OCI-LY1 (cell line): ENCODE results near the gene CUX1.

ENCODE experiments used
- EZH2 ChIP-seq: fragments of 200-600 bp; sonication (generic), shearing (Covaris generic); IDR thresholded peaks from 2 replicates; pipeline ENCODE4 v1.8.0; 2017; ENCODE audit warnings: borderline replicate concordance, mixed run types, mild to moderate bottlenecking, antibody characterized with exemption, low read length, moderate library complexity, mixed read lengths
- TF ChIP-seq, protein P1 (sequence below): fragments of 200-600 bp; sonication (generic), shearing (Covaris generic); IDR thresholded peaks from 2 replicates; pipeline ENCODE4 v1.5.1; 2017; ENCODE audit warnings: mild to moderate bottlenecking, antibody characterized with exemption, low read length, moderate library complexity, mixed read lengths

DNA sequence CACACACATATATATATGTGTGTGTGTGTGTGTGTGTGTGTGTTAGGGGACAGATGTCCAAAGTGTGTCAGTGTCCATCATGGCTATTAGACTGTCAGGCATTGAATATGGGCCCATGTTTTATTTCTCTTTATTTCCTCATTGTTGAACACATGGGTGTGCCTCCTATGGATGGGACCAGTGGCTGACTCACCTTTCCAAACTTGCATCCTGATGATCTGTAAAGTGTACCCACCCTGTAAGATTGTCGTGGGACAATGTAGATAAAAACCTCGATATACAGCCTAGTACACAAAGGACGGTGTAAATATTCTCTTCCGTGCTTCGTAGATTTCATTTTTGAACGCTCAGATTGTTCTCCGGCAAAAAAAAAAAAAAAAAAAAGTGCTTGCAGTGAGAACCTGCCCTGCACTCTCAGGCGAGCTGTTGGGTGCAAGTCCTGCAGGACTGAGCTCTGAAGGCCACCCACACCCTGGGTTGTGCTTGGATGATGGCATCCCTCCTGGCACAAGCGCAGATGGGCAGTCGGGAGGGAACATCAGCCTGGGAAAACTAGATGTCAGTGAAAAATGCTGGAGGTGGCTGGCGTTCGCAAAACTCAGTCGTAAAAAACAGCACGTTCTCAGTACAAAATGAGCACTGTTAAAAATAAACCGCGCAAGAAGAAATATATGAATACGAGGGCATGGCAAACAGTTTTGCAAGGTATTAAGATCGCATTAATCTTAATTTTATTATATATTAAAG lies 166.9 kb downstream of the CUX1 start:
- TF ChIP-seq, protein P1, sequence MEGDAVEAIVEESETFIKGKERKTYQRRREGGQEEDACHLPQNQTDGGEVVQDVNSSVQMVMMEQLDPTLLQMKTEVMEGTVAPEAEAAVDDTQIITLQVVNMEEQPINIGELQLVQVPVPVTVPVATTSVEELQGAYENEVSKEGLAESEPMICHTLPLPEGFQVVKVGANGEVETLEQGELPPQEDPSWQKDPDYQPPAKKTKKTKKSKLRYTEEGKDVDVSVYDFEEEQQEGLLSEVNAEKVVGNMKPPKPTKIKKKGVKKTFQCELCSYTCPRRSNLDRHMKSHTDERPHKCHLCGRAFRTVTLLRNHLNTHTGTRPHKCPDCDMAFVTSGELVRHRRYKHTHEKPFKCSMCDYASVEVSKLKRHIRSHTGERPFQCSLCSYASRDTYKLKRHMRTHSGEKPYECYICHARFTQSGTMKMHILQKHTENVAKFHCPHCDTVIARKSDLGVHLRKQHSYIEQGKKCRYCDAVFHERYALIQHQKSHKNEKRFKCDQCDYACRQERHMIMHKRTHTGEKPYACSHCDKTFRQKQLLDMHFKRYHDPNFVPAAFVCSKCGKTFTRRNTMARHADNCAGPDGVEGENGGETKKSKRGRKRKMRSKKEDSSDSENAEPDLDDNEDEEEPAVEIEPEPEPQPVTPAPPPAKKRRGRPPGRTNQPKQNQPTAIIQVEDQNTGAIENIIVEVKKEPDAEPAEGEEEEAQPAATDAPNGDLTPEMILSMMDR: no peak
- TF ChIP-seq EZH2: no peak
